Stimulated activated CD4-positive, alpha-beta T cell treated with anti-CD3 and anti-CD28 coated beads, Interleukin-1b, Interleukin-23, amount 100 ng/mL, for 1 hour (primary cell): ENCODE data around the gene LHX8.

Experiments
- DNase-seq, 2 donors: peaks; one replicate each; pipeline ENCODE4 v3.0.0-alpha.2; 2020; ENCODE audit warnings: low read depth in 2 of 2

Gene LHX8

DNA sequence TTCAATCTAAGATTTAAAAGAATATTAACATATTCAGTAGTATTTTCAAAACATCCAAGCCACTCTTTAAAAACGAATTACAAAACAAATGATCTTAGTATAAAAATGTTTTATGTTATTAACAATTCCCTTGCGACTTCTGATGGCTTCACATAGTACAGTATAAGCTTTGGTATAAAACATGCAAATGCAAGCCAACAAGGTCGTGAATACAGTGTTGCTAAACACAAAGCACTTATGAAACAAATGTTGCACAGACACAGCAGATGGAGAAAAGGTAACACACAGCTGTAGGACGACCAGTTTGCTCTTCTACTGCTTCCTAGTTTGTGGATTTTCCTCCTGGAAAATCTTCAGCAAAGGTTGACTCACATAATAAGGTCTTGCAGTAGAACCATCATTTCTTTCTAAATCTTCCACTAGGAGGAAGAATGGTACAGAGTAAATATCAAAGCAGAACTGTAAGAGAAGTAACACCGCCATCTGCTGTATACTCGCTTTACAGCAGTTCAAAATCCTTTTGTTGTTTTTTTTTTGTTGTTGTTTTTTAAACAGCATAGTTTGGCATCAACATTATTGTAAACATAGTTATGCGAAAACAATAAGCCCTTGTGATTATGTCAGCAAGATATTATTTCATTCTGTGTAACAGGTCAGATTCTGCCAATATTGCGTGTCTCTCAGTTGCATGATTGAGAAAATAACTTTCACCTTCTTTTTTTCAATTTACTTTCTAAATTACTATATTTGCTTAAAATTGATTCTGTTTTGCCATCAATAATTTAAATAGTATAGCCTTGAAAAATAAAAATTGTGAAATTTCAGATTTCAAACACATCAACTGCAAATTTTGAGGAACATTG is 69.5 kb downstream of the LHX8 start:
- DNase-seq: no peak

DNA sequence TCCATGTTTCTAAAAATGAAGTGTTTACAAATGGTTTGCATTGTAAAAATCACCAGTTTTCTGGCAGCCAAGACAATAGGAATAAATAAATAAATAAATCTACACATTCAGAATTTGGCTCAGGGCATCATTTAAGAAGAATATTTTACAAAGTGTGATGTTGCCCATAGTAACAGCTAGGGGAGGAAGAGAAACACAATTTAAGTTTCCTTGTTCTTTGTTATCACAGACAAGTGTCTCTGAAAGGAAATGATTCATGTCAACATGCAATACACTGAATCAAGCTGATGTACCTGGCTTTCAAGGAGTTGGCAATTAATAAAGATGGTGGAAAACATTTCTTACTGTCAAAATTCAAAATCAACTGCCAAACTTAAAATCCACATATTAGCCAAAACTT is 74.7 kb downstream of the LHX8 start:
- DNase-seq: no peak
